Vagina (tissue), 2 donors: ENCODE measurements around the gene SNRNP200. TPM values are rescaled to one million over a fixed set of nuclear protein-coding genes. Genes with fewer than 3 reads are reported as not detected.

Experiments
- DNase-seq, 2 donors: peaks; one replicate each; pipeline ENCODE4 v3.0.0-alpha.2; 2017; ENCODE audit errors: extremely low spot score in 2 of 2
- H3K27ac ChIP-seq: fragments of 200-600 bp; sonication (generic); one replicate; pipeline ENCODE4 v1.5.1; 2019
- H3K27me3 ChIP-seq: fragments of 200-600 bp; sonication (generic); one replicate; pipeline ENCODE4 v1.5.1; 2019
- H3K36me3 ChIP-seq, 2 donors: fragments of 200-600 bp; sonication (generic); one replicate each; pipeline ENCODE4 v1.5.1; 2017 to 2019
- H3K4me1 ChIP-seq: fragments of 200-600 bp; sonication (generic); one replicate; pipeline ENCODE4 v1.5.1; 2019
- H3K4me3 ChIP-seq, 2 donors: fragments of 200-600 bp; sonication (generic); 1 replicate in 1 of 2; 2 replicates in 1 of 2; pipeline ENCODE4 v1.5.1; 2016 to 2019
- H3K9me3 ChIP-seq: fragments of 200-600 bp; sonication (generic); one replicate; pipeline ENCODE4 v1.5.1; 2019
- CTCF ChIP-seq, 3 experiments: fragments of 450-650 bp in 2 of 3; fragments of 200-600 bp in 1 of 3; sonication (generic) in 1 of 3; IDR thresholded peaks; one replicate each; pipeline ENCODE4 v1.5.1; 2017 to 2019; ENCODE audit warnings: antibody characterized with exemption in 3 of 3, mild to moderate bottlenecking in 2 of 3, moderate library complexity in 2 of 3
- POLR2A ChIP-seq, 2 donors: fragments of 450-650 bp; IDR thresholded peaks; one replicate each; pipeline ENCODE4 v1.6.1; 2017; ENCODE audit warnings: antibody characterized with exemption in 2 of 2, mild to moderate bottlenecking in 2 of 2, moderate library complexity in 2 of 2
- POLR2AphosphoS5 ChIP-seq, 2 donors: sonication (generic); formaldehyde crosslinking; IDR thresholded peaks; one replicate each; pipeline ENCODE4 v1.9.0; 2017; ENCODE audit warnings: antibody characterized with exemption in 2 of 2, mild to moderate bottlenecking in 2 of 2, low read depth in 1 of 2; ENCODE audit not compliant: insufficient read depth in 1 of 2
- intact Hi-C: fragments of 100-400 bp; cut with DNase I; formaldehyde crosslinking; loops from one replicate; pipeline ENCODE4 v1.15.1; 2023
- total RNA-seq: library from RNA; depleted of rRNA; stranded (reverse); fragments of >200 nt; gene quantifications from one replicate; pipeline ENCODE4 v1.2.3, GENCODE V29; 2016

The SNRNP200 gene
- total RNA-seq, 1 donor from 2014 or later, result 129 TPM

GRCh38 chr2:96241900-96242611 is 63.3 kb downstream of the SNRNP200 start:
- H3K27me3 ChIP-seq, result no peaks in the 10 kb centered on the region
- H3K27ac ChIP-seq, result peak overlapping the region; percentile 66
- H3K36me3 ChIP-seq, result no peaks in the 10 kb centered on the region
- no peak for DNase-seq
- intact Hi-C loops, result no loop called here
- no peaks in the 10 kb centered on the region for H3K9me3 ChIP-seq
- no peak for TF ChIP-seq POLR2A (IDR thresholded peaks at IDR 0.05)
- TF ChIP-seq POLR2AphosphoS5 (IDR thresholded peaks at IDR 0.05; ENCODE audit: insufficient read depth in 1 of 2, low read depth in 1 of 2), result no peak
- TF ChIP-seq CTCF (IDR thresholded peaks at IDR 0.05), result no peak
- peaks cover 8% of the 10 kb centered on the region for H3K4me1 ChIP-seq
- no peak overlapping the region for H3K4me3 ChIP-seq

GRCh38 chr2:96241227-96241626 is 64.1 kb downstream of the SNRNP200 start:
- H3K4me3 ChIP-seq, result no peak overlapping the region
- DNase-seq, result no peak
- no peaks in the 10 kb centered on the region for H3K9me3 ChIP-seq
- no peaks in the 10 kb centered on the region for H3K27me3 ChIP-seq
- H3K4me1 ChIP-seq, result peaks cover 8% of the 10 kb centered on the region
- TF ChIP-seq CTCF (IDR thresholded peaks at IDR 0.05) (no peak), POLR2A (IDR thresholded peaks at IDR 0.05) (no peak), POLR2AphosphoS5 (IDR thresholded peaks at IDR 0.05; ENCODE audit: insufficient read depth in 1 of 2, low read depth in 1 of 2) (no peak)
- intact Hi-C loops, result no loop called here
- no peak overlapping the region for H3K27ac ChIP-seq
- H3K36me3 ChIP-seq, result no peaks in the 10 kb centered on the region

- Histone ChIP-seq H3K4me3 (no peak overlapping the region), H3K9me3 (no peaks in the 10 kb centered on the region), H3K27ac (no peak overlapping the region), H3K36me3 (no peaks in the 10 kb centered on the region), H3K27me3 (no peaks in the 10 kb centered on the region), H3K4me1 (peaks cover 8% of the 10 kb centered on the region)
- intact Hi-C loops, result no loop called here
- no peak for DNase-seq
- TF ChIP-seq POLR2A (IDR thresholded peaks at IDR 0.05), result no peak
- TF ChIP-seq CTCF (IDR thresholded peaks at IDR 0.05), result no peak
- no peak for TF ChIP-seq POLR2AphosphoS5 (IDR thresholded peaks at IDR 0.05; ENCODE audit: insufficient read depth in 1 of 2, low read depth in 1 of 2)
These were observed 64.9 kb downstream of the SNRNP200 start for GRCh38 chr2:96240341-96241038.

GRCh38 chr2:96239745-96240264 is 65.5 kb downstream of the SNRNP200 start:
- no peak for DNase-seq
- Histone ChIP-seq H3K9me3 (no peaks in the 10 kb centered on the region), H3K27me3 (no peaks in the 10 kb centered on the region), H3K4me1 (peaks cover 8% of the 10 kb centered on the region), H3K27ac (no peak overlapping the region), H3K36me3 (no peaks in the 10 kb centered on the region), H3K4me3 (no peak overlapping the region)
- no peak for TF ChIP-seq POLR2A (IDR thresholded peaks at IDR 0.05)
- no peak for TF ChIP-seq POLR2AphosphoS5 (IDR thresholded peaks at IDR 0.05; ENCODE audit: insufficient read depth in 1 of 2, low read depth in 1 of 2)
- TF ChIP-seq CTCF (IDR thresholded peaks at IDR 0.05), result no peak
- intact Hi-C loops, result no loop called here

- Histone ChIP-seq H3K36me3 (no peaks in the 10 kb centered on the region), H3K27ac (no peak overlapping the region), H3K4me1 (peaks cover 8% of the 10 kb centered on the region), H3K9me3 (no peaks in the 10 kb centered on the region), H3K27me3 (no peaks in the 10 kb centered on the region), H3K4me3 (no peak overlapping the region)
- DNase-seq, result no peak
- intact Hi-C loops, result no loop called here
- TF ChIP-seq POLR2A (IDR thresholded peaks at IDR 0.05) (no peak), POLR2AphosphoS5 (IDR thresholded peaks at IDR 0.05; ENCODE audit: insufficient read depth in 1 of 2, low read depth in 1 of 2) (no peak), CTCF (IDR thresholded peaks at IDR 0.05) (no peak)
These were observed 66.3 kb downstream of the SNRNP200 start for GRCh38 chr2:96239091-96239490.
